ENCODE measurements around the gene PWP1.

DNA sequence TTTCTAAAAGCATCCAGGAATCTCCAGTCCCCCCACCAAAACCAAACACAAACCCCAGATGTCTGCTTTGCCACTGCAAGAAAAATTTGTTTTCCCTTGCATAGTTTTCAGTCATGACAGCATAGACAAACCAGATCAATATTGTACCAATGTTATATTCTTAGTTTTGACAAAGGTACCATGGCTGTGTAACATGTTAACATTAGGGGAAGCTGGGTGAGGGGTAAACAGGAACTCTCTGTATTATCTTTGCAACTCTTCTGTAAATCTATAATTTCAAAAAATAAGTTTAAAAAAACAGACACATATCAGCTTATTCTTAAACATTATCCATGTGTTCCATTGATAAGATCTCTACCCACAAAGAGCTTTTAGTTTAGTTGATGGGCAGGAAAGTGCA is 44.4 kb upstream of the PWP1 start:
- TF ChIP-seq, protein P1, sequence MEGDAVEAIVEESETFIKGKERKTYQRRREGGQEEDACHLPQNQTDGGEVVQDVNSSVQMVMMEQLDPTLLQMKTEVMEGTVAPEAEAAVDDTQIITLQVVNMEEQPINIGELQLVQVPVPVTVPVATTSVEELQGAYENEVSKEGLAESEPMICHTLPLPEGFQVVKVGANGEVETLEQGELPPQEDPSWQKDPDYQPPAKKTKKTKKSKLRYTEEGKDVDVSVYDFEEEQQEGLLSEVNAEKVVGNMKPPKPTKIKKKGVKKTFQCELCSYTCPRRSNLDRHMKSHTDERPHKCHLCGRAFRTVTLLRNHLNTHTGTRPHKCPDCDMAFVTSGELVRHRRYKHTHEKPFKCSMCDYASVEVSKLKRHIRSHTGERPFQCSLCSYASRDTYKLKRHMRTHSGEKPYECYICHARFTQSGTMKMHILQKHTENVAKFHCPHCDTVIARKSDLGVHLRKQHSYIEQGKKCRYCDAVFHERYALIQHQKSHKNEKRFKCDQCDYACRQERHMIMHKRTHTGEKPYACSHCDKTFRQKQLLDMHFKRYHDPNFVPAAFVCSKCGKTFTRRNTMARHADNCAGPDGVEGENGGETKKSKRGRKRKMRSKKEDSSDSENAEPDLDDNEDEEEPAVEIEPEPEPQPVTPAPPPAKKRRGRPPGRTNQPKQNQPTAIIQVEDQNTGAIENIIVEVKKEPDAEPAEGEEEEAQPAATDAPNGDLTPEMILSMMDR (IDR thresholded peaks at IDR 0.05) = no peak
- TF ChIP-seq EZH2 (IDR thresholded peaks at IDR 0.05) = no peak
